Stimulated activated CD4-positive, alpha-beta T cell treated with anti-CD3 and anti-CD28 coated beads, Interleukin-2, amount 100 ng/mL, for 24 hours (primary cell): ENCODE measurements around the gene CLN6.

Experiments used
- DNase-seq, 2 donors: peaks; one replicate each; pipeline ENCODE4 v3.0.0-alpha.2; 2020

CLN6 gene

DNA sequence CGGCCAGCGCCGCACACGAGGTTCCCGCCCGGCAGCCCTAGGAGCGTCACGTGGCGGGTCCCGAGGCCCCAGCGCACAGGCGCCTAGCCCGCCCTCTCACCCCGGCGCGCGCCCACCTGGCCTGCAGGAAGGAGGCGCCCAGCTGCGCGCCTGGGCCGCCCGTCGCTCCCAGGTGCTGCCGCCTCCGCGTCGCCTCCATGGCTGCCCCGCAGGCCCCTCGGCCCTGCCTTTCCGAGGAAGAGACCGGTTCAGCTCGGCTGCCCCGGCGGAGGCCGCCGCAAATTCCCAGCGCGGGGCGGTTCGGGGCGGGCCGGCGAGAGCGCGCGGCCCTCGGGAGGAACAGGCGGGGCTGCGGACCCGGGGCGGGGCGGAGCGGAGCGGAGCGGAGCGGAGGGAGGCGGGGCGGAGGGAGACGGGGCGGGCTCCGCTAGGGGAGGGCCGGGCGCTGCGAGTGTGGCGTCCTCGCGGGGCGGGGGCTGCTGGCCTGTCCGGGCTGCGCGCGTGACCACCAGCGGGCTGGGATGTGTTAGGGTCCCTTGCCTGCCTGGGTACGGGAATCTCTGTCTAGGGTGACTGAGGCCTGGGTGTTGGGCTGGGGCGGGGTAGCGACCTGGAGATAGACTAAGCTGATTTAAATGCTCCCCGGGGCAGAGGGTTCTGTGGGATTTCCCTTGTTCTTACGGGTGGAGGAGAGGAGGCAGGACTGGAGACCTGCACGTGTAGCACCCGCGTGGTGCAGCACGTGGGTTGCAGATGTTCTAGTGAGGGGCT lies at the start of gene CLN6:
Gene CLN6 (minus strand): TSS at position 343 of the 771 bp plus-strand sequence. CDS start 144 bp downstream, at position 199.
- DNase-seq, result peak; percentile 82 to 86

DNA sequence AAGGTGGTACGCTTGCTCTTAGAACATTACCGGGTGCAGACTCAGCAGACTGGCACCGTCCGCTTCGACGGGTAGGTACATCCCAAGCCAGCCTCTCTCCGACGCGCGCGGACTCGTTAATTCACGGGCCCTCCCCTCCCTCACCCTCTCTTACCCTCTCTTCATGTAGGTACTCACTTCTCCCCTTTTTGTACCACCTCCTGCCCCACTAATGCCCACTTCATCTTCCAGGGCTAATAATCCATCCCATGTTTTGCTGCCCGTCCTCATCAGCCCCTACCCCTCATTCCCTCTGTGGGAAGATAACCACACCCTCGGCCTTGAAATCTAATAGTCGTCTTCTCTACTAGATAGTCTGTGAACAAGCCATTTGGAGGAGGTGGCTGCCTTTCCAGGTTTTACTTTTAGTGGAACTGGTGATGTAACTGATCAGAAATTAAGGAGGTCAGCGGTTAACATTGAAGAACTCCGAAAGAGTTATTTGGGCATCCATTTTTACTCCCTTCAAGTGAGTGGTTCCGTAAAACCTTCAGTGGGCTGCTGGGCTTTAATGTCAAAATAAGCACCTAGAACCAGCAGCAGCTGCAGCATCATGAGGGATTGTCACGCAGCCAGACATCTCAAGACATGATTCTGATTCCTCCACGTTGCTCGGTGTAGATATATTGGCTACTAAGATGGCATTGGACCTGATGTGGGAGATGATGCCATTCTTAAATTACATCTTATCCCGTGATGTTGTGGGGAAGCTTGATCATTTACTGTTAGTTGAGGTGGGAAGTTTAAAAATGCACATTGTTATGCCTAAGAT lies 49.3 kb upstream of the CLN6 start:
- no peak for DNase-seq

DNA sequence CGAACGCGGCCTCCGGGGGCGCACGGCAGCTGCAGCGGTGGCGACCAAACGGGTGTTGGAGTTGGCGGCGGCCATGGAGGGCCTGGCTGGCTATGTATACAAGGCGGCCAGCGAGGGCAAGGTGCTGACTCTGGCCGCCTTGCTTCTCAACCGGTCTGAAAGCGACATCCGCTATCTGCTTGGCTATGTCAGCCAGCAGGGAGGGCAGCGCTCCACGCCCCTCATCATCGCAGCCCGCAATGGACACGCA lies 48.7 kb upstream of the CLN6 start:
- DNase-seq, result peak in 1 of 2 donors; percentile 74

DNA sequence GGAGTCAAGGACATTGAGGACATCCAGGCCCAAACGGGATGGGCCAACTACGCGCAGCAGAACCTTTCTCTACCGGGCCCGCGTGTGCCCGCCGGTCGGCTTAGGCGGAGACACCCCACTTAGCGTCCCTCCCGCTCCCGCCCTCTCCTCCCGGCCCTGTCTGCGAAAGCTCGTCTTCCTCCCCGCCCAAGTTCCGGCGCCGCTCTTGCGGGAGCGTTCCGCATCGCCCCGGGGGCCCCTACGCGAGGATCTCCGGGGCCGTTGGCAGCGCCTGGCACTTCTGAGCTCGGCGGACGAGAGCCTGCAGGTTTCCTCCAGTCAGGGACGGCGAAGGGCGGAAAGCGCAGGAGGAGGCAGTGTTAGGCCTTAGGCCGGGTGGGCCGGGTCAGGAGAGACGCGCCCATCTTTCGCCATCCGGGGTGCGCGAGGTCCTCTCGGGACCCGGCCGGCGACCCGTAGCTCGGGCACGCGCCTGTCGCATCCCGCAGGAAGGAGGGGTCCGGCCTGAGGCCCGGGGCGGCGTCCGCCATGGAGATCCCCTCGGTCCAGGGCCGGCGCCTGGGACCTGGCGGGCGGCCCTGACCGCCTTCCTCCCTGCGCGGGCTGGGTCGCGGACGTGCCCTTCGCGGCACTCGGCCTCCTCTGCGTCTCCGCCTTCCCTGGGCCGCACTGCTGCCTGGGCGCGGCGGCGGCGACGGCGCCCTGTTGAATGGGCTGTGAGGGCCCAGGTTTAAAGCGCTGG lies 48.2 kb upstream of the CLN6 start, which contains the start of gene FEM1B:
Gene FEM1B (plus strand): TSS at position 143 of the 742 bp plus-strand sequence. CDS start 673 bp downstream, outside the sequence.
- DNase-seq, result peak; percentile 87 to 88

DNA sequence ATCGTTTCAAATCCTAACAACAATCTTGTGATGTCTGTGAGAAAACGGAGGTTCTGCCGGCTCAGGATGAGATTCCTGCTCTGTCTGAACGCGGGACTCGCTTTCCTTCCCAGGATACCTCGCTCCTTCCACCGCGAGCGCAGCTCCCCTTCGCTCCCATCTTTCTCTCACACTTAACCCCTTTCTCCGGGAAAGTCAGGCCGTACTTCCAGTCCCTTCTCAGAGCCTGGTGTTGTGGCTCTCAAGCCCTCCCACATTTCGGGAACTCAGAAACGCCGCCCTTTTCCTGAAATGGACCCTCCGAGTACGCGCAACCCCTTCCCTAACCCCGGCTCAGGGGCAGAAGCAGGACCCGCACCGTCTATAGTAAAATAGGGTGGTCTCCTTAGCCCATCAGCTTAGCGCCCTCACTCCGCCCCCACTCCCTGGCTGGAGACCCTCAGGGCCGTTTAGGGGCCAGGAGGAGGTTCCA lies 47.6 kb upstream of the CLN6 start:
- no peak for DNase-seq

DNA sequence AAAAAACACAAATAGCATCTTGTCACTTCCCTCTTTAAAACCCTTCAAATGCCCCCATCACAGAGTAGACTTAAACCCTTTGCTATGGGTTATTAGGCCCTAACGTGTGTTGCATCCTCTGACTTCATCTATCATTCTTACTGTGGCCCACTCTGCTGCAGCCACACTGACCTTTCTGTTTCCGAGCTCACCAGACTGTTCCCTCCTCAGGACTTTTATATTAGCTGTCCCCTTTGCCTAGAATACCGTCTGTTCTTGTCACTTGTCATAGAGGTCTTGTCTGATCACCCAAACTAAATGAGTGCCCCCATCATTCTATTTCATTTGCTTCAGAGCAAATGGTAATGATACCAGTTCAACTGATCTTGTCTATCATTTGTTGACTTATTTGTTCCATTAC lies 47.1 kb upstream of the CLN6 start:
- DNase-seq, result no peak

DNA sequence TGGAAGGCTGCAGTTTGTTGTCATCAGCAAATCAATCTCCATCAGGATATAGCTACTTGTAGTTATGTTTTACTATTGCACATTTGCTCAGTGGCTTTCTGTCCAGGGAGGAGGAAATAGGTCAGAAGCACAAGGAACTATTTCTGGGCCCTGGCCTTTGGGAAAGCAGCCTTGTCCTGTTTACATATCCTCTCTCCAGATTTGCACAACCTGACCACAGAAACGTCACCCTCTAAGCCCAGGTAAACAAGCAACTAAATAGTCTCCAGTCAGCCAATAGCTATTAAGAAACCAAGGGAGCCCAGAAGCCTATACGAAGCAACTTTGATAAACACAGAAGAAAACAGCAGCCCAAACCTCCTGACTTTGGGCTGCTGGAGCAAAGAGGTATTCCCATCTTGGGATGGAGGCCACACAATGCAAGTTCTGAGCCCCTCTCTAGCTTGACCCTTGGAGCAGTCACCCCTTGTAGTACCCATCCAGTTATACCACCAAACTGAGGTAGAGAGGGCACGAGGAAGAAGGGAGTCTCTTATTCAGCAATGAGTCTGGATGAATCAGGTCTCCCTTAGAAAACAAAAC lies 45.7 kb upstream of the CLN6 start:
- no peak for DNase-seq

DNA sequence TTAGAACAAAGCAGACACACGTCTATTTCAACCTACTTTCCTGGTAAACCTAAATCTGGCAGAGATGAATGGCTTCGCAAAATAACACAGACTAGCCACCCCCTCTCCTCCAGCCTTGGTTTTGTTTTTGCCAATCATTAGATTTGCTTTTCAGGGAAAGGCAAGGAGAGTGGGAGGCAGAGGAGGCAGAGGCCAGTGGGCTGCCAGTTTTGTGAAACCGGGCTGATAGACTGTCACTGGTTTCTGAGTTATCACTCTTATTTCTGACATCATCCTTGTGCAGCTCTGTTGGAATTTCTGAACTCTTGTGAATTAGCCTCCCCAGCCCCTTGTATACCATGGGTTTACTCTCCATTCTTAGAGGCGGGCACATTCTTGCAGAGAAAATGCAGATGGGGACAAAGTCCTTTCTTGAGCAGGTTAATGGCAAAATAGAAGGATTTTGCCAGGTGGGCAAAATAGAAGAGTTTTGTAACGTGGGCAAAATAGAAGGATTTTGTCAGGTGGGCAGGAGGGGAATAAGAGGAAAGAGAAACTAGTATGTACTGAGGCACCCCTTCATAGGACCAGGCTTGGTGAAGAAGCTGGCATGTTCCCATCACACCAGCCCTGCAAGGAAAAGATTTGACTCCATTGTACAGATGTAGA lies 44.8 kb upstream of the CLN6 start:
- DNase-seq, result no peak

DNA sequence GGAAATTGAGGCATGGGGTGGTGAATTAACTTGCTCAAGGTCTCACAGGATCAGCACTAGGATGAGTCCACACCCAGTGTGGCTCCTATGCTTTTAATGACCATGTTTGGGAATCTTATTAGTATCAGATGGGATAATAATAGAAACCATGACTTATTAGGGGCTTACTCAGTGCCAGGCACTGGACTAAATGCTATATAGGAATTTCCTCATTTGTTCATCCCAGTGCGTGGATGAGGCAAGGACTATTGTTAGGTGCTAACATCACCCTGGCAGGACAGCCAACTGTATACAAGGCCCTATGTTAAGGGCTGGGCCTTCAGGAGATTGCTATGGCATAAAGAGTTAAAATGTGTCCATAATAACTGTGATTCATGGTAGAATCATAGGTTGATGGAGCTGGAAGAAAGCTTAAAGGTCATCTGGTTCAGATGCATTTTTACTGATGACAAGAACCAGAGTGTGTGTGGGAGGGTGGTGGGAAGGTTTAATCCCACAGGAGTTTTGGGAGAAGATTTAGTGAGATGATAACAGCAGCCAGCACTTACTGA lies 43.3 kb upstream of the CLN6 start:
- no peak for DNase-seq

DNA sequence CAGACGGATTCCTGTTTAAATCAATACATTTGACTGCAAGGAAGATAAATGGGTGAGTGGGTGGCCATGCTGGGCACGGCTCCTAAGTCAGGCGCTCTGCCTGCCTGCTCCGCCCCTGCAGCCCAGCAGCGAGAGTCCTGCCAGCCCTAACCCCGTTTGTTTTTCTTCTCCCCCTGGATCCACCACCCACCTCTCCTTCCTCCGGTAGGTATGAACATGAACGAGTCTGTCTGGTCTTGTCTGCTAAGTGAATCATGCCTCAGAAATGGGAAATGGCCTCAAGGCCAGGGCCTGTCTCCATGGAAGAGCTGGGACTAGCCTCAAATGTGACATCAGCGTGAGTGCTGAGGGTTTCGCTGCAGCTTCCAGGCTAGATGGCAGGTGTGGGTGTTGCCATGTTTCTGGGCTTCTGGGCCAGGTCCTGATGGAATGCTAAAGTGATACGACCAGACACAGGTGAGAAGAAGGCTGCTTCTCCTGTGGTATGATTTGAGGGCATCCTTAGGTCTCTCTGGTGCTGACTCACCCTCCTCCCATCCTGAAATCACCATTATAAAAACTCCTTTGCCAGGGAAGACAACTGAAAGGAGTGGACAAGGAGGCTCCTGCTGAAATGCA lies 42.4 kb upstream of the CLN6 start:
- no peak for DNase-seq

DNA sequence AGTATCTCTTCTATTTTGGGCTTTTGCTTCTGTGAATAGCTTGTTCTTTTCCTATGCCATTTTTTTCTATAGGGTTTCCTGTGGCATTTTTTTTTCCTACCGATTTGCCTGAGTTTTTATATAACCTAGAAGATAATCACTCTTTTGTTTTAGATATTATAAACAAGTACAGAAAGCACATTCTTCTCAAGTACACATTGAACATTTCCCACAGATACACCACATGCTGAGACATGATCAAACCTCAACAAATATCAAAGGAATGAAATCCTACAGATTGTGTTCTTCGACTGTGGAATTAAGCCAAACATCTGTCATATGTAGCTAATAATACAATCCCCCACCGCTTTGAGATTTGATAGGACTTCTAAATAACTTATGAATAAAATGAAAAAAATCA lies 38.9 kb upstream of the CLN6 start:
- no peak for DNase-seq

DNA sequence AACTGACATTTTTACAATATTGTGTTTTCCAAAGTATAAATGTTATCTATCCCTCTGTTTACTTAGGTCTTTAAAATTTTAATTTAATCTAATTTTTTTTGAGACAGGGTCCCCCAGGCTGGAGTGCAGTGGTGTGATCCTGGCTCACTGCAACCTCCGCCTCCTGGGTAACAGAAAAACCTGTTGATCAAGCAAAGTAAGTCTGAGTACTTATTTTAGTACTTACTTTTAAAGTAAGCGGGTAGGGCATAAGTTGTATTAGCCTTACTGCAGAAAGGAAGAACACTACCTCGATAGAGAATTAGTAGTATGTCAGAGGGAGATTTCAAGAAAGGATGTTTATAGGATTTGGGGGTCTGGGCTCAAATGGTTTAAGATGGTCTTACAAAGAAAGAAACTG lies 36.1 kb upstream of the CLN6 start:
- no peak for DNase-seq

DNA sequence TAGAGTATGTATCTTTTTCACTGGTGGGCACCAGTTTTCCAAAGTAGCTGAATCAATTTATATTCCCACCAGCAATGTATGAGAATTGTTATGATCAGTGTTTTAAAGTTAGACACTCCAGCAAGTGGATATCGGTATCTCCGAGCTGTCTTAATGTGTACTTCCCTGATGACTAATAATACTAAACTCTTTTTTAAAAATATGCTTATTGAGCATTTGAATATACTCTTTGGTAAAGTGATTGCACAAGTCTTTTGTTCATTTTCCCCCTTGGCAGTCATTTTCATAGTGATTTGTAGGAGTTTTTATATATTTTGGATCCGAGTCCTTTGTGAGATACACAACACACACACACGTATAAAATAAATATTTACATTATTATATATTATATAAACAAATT lies 35.6 kb upstream of the CLN6 start:
- DNase-seq, result no peak

DNA sequence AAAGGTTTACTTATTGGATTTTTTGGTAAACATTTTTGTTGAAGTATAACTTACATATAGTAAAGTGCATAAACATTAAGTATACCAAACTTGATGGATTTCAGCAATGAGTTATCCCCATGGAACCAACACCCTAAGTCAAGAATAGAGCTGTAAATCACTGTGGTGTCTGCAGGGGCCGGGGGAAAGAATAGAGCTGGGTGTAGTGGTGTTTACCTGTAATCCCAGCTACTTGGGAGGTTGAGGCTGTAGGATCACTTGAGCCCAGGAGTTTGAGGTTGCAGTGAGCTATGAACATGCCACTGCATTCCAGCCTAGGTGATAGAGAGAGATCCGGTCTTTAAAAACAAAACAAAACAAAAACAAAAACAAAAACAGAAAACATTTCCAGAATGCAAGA lies 34.8 kb upstream of the CLN6 start:
- no peak for DNase-seq

DNA sequence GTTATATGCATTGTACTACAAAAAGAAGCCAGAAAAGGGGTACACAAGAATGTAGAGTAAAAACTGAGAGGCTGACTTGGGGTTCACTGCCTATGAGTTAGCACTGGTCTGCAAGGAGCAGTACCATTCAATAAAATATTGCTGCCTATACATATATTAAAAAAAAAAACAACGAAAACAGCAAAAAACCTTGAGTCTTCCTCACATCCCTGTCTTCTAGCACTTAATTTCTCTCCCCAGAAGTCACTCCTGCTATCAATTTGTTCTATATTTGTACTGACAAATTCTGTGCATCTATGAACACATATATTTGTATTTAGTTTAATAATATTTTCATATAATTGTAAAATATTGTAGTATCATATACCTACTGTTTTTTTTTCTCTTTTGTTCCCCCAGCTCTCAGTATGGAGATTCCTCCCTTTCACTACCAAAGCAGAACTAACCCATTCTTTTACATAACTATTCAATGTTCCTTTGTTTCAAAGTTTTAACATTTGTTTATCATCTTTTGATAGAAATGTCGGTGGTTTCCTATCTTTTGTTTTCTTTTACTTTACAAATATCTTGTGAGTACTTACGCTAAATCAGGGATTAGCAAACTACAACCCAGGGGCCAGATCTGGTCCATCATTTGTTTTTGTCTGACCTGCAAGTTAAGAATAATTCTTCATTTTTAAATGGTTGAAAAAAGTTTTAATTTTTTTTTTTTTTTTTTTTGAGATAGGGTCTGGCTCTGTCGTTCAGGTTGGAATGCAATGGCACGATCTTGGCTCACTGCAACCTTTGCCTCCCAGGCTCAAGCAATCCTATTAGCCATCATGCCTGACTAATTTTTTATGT lies 33.2 kb upstream of the CLN6 start:
- no peak for DNase-seq

DNA sequence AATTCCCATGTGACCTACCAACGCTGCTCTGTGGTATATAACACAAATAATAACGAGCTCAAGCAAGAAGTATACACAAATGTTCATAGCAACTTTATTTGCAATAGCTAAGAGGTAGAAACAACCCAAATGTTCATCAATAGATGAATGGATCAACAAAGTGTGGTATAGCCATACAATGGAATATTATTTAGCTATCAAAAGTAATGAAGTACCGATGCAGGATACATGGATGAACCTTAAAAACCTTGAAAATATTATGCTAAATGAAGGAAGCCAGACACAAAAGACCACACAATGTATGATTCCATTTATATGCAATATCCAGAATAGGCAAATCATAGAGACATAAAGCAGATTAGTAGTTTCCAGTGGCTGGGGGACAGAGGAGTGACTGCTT lies 32.5 kb upstream of the CLN6 start:
- DNase-seq, result no peak

DNA sequence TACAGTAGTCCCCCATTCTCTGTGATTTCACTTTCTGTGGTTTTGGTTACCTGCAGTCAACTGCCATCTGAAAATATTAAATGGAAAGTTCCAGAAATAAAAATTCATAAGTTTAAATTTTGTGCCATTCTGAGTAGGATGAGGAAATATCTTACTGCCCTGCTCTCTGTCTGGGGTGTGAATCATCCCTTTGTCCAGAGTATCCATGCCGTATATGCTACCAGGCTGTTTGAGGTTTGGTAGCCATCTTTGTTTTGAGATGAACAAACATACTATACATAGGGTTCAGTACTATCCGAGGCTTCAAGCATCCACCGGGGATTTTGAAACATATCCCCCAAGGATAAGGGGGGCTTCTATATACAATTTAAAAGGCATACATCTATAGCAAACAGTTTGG lies 31.7 kb upstream of the CLN6 start:
- no peak for DNase-seq

DNA sequence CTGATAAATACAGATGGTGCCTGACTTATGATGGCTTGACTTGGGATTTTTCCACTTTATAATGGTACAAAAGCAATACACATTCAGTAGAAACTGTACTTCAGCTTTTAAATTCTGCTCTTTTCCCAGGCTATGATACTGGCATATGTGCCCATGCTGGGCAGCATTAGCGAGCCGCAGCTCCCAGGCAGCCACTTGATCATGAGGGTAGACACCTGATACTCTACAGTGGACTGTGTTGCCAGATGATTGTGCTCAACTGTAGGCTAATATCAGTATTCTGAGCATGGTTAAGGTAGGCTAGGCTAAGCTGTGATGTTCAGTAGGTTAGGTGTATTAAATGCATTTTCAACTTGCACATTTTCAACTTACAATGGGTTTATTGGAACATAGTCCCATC lies 30.4 kb upstream of the CLN6 start:
- DNase-seq, result no peak

DNA sequence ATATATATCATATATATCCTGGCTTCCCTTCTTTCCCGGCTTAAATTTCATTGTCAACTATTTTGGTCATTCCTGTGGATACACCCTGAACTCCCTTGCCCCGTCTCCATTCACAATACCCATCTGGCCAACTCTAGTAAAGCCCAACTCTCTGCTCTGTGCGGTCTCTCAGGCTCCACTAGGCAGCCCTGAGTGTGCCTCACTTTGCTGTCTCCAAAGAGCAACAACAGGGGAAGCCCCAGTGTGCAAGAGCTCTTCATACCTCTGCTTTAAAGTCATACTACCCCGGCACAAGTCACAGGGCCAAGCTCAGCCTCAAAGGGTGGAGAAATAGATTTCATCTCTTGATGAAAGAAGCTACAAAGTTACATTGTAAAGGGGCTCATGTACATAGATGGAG lies 29.2 kb upstream of the CLN6 start:
- peak in 1 of 2 donors; percentile 13 for DNase-seq

DNA sequence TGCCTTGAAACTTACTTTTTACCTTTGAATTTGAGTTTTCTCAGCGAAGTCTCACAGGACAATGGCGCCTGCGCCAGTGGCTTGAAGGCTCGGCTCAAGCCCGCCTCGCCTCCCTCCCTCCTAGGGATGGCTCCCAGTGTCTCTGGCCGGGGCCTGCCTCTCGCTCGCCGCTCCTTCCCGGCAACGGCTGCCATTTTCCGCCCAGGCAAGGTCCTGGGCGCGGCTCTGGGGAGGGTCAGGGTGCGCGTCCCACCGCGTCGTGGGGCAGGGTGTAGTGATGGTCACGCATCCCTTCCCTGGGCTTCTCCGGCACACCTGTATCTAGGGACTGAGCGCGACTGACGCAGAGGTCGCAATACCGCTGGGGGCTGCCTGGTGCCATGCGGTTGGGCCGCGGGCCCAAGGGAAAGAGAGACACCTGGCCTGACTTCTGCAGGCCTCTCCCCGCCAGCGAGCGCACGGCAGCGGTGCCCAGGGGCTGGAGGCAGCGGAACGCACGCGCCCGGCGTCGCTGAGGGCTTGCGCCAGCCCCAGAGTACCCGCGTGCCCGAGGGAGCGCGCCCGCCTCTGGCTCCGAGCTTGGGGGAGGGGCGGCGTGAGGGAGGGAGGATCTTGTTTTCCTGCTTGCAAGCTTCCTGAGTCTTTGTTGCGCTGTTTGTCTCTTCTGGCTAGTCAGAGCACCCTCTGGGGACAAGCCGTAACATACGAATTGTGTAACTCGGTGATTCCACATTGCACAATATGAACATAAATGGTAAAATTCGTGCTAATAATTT lies 27.3 kb upstream of the CLN6 start:
- peak; percentile 66 to 77 for DNase-seq
